Kidney (tissue), 14 donors: ENCODE measurements around the gene PLCH1. TPM values are rescaled to one million over a fixed set of nuclear protein-coding genes. Genes with fewer than 3 reads are reported as not detected.

Experiments
- DNase-seq, 5 donors: peaks; one replicate each; pipeline ENCODE4 v3.0.0-alpha.2; 2013 to 2020
- FAIRE-seq: peaks from 2 replicates; lab custom pipeline; 2012; peaks lifted over from hg19 to GRCh38; lab: Jason Lieb, UNC
- H3K27ac ChIP-seq, 2 donors: one replicate each; pipeline ENCODE4 v1.7.0; 2013; ENCODE audit warnings: low read depth in 2 of 2, low read length in 2 of 2, inconsistent platforms in 1 of 2
- H3K27me3 ChIP-seq: one replicate; pipeline ENCODE4 v1.7.1; 2013; ENCODE audit warnings: low read length, inconsistent platforms; ENCODE audit not compliant: control insufficient read depth, insufficient read depth
- H3K36me3 ChIP-seq, 3 donors: one replicate each; pipeline versions ENCODE4 v1.7.0 to v1.7.1; 2013; ENCODE audit warnings: low read length in 3 of 3, control low read depth in 1 of 3, inconsistent platforms in 1 of 3; ENCODE audit not compliant: insufficient read depth in 3 of 3, control insufficient read depth in 2 of 3
- H3K4me1 ChIP-seq, 3 donors: one replicate each; pipeline versions ENCODE4 v1.7.0 to v1.7.1; 2013; ENCODE audit warnings: low read length in 3 of 3, inconsistent platforms in 1 of 3, low read depth in 1 of 3; ENCODE audit not compliant: control insufficient read depth in 2 of 3, insufficient read depth in 2 of 3
- H3K4me3 ChIP-seq, 3 donors: one replicate each; pipeline versions ENCODE4 v1.7.0 to v1.8.1; 2013; ENCODE audit warnings: low read length in 3 of 3, control low read depth in 1 of 3, inconsistent platforms in 1 of 3
- H3K9ac ChIP-seq, 3 donors: one replicate each; pipeline versions ENCODE4 v1.7.0 to v1.7.1; 2013; ENCODE audit warnings: low read length in 3 of 3, control low read depth in 1 of 3, inconsistent platforms in 1 of 3
- H3K9me3 ChIP-seq, 3 donors: one replicate each; pipeline versions ENCODE4 v1.7.0 to v1.7.1; 2013; ENCODE audit warnings: low read length in 3 of 3, control low read depth in 1 of 3, inconsistent platforms in 1 of 3; ENCODE audit not compliant: control insufficient read depth in 2 of 3, insufficient read depth in 1 of 3
- CTCF ChIP-seq: IDR thresholded peaks from 3 replicates; pipeline ENCODE4 v1.5.1; 2012; ENCODE audit warnings: mild to moderate bottlenecking, moderate library complexity, borderline replicate concordance; ENCODE audit not compliant: insufficient read depth; ENCODE audit errors: extremely low read depth
- intact Hi-C: fragments of 100-400 bp; cut with DNase I; formaldehyde crosslinking; loops from one replicate; pipeline ENCODE4 v1.11.1; 2022
- polyA plus RNA-seq: library from polyadenylated mRNA; stranded (reverse); fragments of 350-450 nt; fragmentation: Illumina TruSeq; extraction: RNeasy Lipid Tissue Mini Kit (QIAGEN cat#74804); gene quantifications from one replicate; pipeline ENCODE4 v1.2.3, GENCODE V29; 2014; ENCODE audit warnings: low read depth, low replicate concordance; ENCODE audit not compliant: insufficient read depth
- total RNA-seq: library from RNA; stranded (reverse); fragmentation: NEBNext Ultra II Directional; extraction: Animal tissue kit (Norgen Biotek cat#: 25700); gene quantifications from one replicate; pipeline ENCODE4 v1.2.1, GENCODE V29; 2021
- donor health status: control.
- donor health status: control.
- donor health status: control.
- donor health status: control.
- donor health status: control.
- donor health status: DM: yes; HTN: yes; CAD: no.
- donor health status: Normal renal cell carcinoma (clear cell type).

Gene PLCH1
- total and polyA plus RNA-seq, 2 donors from 2014 or later: 1.6 to 9.6 TPM

GRCh38 chr3:155369244-155369643 lies 375.6 kb downstream of the PLCH1 start:
- H3K4me1 ChIP-seq: peaks cover 0 to 2% (median 0%) of the 10 kb centered on the region in 3 donors
- H3K36me3 ChIP-seq: no peaks in the 10 kb centered on the region
- no peaks in the 10 kb centered on the region for H3K27me3 ChIP-seq
- intact Hi-C loops: no loop called here
- no peak overlapping the region for H3K4me3 ChIP-seq
- H3K9ac ChIP-seq: no peak overlapping the region
- FAIRE-seq (no peak), DNase-seq (no peak)
- H3K27ac ChIP-seq: no peak overlapping the region
- TF ChIP-seq CTCF: no peak
- peaks cover 0 to 8% (median 0%) of the 10 kb centered on the region in 3 donors for H3K9me3 ChIP-seq

GRCh38 chr3:155368786-155369185 lies 376.1 kb downstream of the PLCH1 start:
- intact Hi-C loops: no loop called here
- no peak for FAIRE-seq
- no peak overlapping the region for H3K9ac ChIP-seq
- DNase-seq: no peak
- TF ChIP-seq CTCF: no peak
- H3K27me3 ChIP-seq: no peaks in the 10 kb centered on the region
- H3K27ac ChIP-seq: no peak overlapping the region
- peaks cover 0 to 2% (median 0%) of the 10 kb centered on the region in 3 donors for H3K4me1 ChIP-seq
- peaks cover 0 to 8% (median 0%) of the 10 kb centered on the region in 3 donors for H3K9me3 ChIP-seq
- H3K4me3 ChIP-seq: no peak overlapping the region
- H3K36me3 ChIP-seq: no peaks in the 10 kb centered on the region

- intact Hi-C loops: no loop called here
- Histone ChIP-seq H3K27me3 (no peaks in the 10 kb centered on the region), H3K4me3 (no peak overlapping the region), H3K27ac (no peak overlapping the region), H3K36me3 (no peaks in the 10 kb centered on the region), H3K4me1 (peaks cover 0 to 2% (median 0%) of the 10 kb centered on the region in 3 donors), H3K9ac (no peak overlapping the region), H3K9me3 (peaks cover 0 to 8% (median 0%) of the 10 kb centered on the region in 3 donors)
- FAIRE-seq: no peak
- TF ChIP-seq CTCF: no peak
- DNase-seq: no peak
Measured at GRCh38 chr3:155367506-155367905, 377.4 kb downstream of the PLCH1 start.
